HL-60 (cell line): ENCODE data around the gene RANBP9.

Experiments
- CTCF ChIP-seq: IDR thresholded peaks from one replicate; pipeline ENCODE4 v1.5.1; 2011; ENCODE audit warnings: low read length, control low read depth, inconsistent platforms; ENCODE audit not compliant: insufficient read depth
- POLR2AphosphoS5 ChIP-seq: IDR thresholded peaks from 2 replicates; pipeline ENCODE4 v1.6.1; 2012; ENCODE audit warnings: low read depth
- REST ChIP-seq: IDR thresholded peaks from 2 replicates; pipeline ENCODE4 v1.6.1; 2012; ENCODE audit warnings: low read depth; ENCODE audit not compliant: insufficient replicate concordance
- SPI1 ChIP-seq: IDR thresholded peaks from 2 replicates; pipeline ENCODE4 v1.6.1; 2012; ENCODE audit warnings: low read depth, mild to moderate bottlenecking, borderline replicate concordance

- no peak for TF ChIP-seq CTCF
- TF ChIP-seq POLR2AphosphoS5 = no peak
- no peak for TF ChIP-seq REST
- no peak for TF ChIP-seq SPI1
These were observed 50.7 kb downstream of the RANBP9 start for GRCh38 chr6:13660893-13661292.
